Activated naive CD8-positive, alpha-beta T cell treated with anti-CD3 and anti-CD28 coated beads for 36 hours (primary cell): ENCODE measurements around the gene FLYWCH2. TPM values are rescaled to one million over a fixed set of nuclear protein-coding genes. Genes with fewer than 3 reads are reported as not detected.
"Not testable (repeated sequence)": the region's sequence is repeated elsewhere in the genome, so short reads cannot be mapped to it uniquely, and the experiment has no call there.

ENCODE experiments used
- DNase-seq: peaks from one replicate; pipeline ENCODE4 v3.0.0; 2021
- H3K27ac Mint-ChIP-seq: one replicate; pipeline ENCODE4 v1.8.0; 2022; ENCODE audit warnings: mild to moderate bottlenecking, moderate library complexity, mixed read lengths
- H3K27me3 Mint-ChIP-seq: one replicate; pipeline ENCODE4 v1.8.0; 2022; ENCODE audit warnings: mild to moderate bottlenecking, mixed read lengths
- H3K36me3 Mint-ChIP-seq: one replicate; pipeline ENCODE4 v1.8.0; 2021; ENCODE audit warnings: mild to moderate bottlenecking, mixed read lengths
- H3K4me1 Mint-ChIP-seq: one replicate; pipeline ENCODE4 v1.8.0; 2021; ENCODE audit warnings: mixed read lengths
- H3K4me3 Mint-ChIP-seq: one replicate; pipeline ENCODE4 v1.8.0; 2022; ENCODE audit warnings: mild to moderate bottlenecking, moderate library complexity, mixed read lengths
- H3K9me3 Mint-ChIP-seq: one replicate; pipeline ENCODE4 v1.8.0; 2022; ENCODE audit warnings: mixed read lengths
- total RNA-seq, 2 experiments: library from RNA; stranded (reverse); gene quantifications; one replicate each; pipeline ENCODE4 v1.2.3, GENCODE V29; 2021

The FLYWCH2 gene
- total RNA-seq, 2 experiments from 2014 or later, result 18.0 to 18.3 TPM

DNA sequence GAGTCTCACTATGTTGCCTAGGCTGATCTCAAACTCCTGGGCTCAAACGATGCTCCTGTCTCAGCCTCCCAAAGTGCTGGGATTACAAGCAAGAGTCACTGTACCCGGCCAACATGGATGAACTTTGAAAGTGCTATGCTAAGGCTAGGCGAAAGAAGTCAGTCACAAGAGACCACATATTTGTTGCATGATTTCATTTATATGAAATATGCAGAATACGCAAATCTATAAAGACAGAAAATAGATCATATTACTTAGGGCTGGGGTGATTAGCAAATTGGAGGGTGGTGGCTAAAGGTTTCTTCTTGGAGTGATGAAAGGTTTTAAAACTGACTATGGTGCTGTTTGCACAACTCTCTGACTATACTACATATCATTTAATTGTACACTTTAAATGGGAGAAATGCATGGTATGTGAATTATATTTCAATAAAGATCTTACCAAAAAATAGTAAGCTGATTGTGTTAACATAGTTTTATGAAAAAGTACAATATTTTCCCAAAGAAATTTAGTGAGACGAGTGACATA lies 27.5 kb downstream of the FLYWCH2 start:
- peaks cover 33% of the 10 kb centered on the region for H3K4me1 Mint-ChIP-seq
- H3K27me3 Mint-ChIP-seq, result no peaks in the 10 kb centered on the region
- no peak for DNase-seq
- H3K27ac Mint-ChIP-seq, result no peak overlapping the region
- peaks cover 2% of the 10 kb centered on the region for H3K9me3 Mint-ChIP-seq
- no peak overlapping the region for H3K4me3 Mint-ChIP-seq
- H3K36me3 Mint-ChIP-seq, result peaks cover 3% of the 10 kb centered on the region

DNA sequence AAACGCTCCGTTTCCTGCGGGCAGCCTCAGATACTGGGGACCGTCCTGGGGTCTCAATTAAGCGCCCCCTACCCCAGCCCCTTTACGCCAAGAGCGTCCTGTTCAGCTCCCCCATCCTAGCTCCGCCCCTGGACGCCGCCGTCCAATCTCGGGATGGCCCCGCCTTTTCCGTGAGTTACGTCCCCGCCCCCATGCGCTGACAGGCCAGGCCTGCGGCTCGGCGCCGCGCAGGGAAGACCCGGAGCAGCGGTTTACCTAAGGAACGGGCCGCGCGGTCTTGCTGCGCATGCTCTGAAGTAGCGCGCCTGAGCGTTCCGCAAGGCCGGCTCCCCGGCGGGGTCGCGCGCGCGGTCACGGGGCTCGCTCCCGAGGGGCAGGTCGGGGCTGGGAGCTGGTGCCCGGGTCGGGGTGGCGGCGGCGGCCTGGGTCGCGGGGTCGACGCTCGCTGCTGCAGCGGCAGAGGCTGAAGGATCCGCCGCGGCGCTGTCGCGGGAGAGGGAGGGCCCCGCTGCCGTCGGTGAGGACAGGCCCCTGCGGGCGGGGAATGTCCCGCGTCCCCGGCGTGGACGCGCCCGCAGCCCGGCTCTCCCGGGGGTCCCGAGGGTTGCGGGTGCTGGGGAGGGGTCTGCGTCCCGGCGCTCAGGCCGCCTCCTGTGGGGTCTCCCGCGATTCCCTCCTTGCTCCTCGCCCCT lies 28.8 kb downstream of the FLYWCH2 start, which contains the start of gene FLYWCH1:
TSS of gene FLYWCH1 (plus strand) at position 294 of the 692 bp plus-strand sequence. CDS start 17,755 bp downstream, outside the sequence.
- Mint-ChIP-seq H3K36me3 (peaks cover 3% of the 10 kb centered on the region), H3K4me3 (peak within 1 kb of the TSS; percentile 89), H3K27ac (peak within 1 kb of the TSS; percentile 81), H3K9me3 (no peaks in the 10 kb centered on the region), H3K4me1 (peaks cover 22% of the 10 kb centered on the region), H3K27me3 (no peaks in the 10 kb centered on the region)
- peak; percentile 99 for DNase-seq

DNA sequence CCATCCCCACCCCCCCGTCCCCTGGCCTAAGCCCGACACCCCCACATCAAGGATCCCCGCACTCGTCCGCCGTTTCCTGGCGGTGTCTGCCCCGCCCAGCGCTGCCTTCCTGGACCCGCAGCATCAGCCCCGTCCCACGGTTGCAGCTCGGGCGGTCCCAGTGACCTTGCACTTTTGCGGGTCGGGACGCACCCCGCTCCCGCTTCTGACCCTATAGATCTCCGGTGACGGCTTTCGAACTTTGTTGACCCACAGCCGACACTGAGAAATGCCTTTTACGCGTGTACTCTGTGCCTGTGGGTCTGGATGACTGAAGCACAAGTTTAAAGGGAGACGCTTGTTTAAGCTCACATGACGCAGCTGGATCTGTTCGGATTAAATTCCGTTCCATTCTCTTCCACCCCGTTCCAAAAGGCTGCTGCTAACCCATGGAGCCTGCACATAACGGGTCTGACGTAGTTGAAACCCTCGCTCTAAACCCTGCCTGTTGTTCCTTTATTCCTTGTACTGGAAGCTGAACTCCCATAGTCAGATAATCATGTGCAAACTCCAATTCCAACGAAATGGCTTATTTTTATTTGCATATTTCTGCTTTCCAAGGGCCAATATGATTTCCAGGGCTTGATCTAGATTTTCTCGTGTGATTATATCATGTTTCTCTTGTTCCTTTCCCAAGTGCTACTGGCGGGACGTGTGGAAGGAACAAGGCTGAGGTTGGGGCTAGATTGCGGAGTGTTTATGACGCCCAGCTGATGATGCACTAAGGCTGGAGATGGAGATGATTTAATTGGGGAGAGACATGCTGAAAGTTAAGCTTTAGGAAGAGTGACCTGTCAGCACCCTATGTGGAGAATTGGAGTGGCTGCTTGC lies 29.6 kb downstream of the FLYWCH2 start:
- H3K4me3 Mint-ChIP-seq, result peak overlapping the region; percentile 89
- peak; percentile 55 for DNase-seq
- no peaks in the 10 kb centered on the region for H3K9me3 Mint-ChIP-seq
- peak overlapping the region; percentile 81 for H3K27ac Mint-ChIP-seq
- peaks cover 18% of the 10 kb centered on the region for H3K4me1 Mint-ChIP-seq
- H3K27me3 Mint-ChIP-seq, result no peaks in the 10 kb centered on the region
- H3K36me3 Mint-ChIP-seq, result peaks cover 3% of the 10 kb centered on the region

DNA sequence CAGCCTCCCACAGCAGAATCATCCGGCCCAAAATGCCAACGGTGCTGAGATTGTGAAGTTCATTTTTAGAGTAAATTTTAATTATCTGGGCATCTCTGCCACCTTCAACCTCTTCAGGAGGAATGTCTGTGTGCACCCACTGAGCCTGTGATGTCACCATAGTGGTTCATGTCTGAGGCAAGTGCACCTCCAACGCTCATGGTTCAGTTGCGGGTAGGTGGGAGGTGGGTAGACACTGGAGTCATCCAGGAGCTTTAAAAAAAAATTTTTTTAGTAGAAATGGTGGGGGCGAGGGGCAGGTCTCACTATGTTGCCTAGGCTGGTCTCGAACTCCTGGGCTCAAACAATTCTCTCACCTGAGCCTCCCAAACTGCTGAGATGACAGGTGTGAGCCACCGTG lies 30.6 kb downstream of the FLYWCH2 start:
- H3K36me3 Mint-ChIP-seq, result peaks cover 3% of the 10 kb centered on the region
- peak overlapping the region; percentile 89 for H3K4me3 Mint-ChIP-seq
- no peak overlapping the region for H3K27ac Mint-ChIP-seq
- peaks cover 17% of the 10 kb centered on the region for H3K4me1 Mint-ChIP-seq
- no peaks in the 10 kb centered on the region for H3K9me3 Mint-ChIP-seq
- DNase-seq, result no peak
- no peaks in the 10 kb centered on the region for H3K27me3 Mint-ChIP-seq

DNA sequence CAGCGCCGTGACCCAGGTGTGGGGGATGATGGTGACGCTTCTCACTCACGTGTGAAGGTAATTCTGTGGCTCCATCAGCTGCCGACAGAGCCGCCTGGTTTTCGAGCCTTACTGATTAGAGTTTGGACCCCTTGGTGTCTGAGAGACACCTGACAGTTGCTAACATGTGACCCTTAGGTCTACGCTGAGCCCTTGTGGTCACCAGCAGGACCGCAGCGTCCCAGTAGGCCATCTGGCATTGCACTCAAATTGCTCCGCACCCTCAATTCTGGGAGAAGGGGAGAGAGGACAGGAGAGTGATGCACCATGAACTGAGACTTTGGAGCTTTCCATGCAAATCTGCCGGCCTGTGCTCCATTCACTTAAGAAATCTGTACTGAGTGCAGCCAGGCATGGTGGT lies 31.2 kb downstream of the FLYWCH2 start:
- peaks cover 5% of the 10 kb centered on the region for H3K36me3 Mint-ChIP-seq
- no peak for DNase-seq
- H3K27ac Mint-ChIP-seq, result no peak overlapping the region
- H3K4me1 Mint-ChIP-seq, result peaks cover 17% of the 10 kb centered on the region
- H3K9me3 Mint-ChIP-seq, result no peaks in the 10 kb centered on the region
- no peaks in the 10 kb centered on the region for H3K27me3 Mint-ChIP-seq
- H3K4me3 Mint-ChIP-seq, result no peak overlapping the region

DNA sequence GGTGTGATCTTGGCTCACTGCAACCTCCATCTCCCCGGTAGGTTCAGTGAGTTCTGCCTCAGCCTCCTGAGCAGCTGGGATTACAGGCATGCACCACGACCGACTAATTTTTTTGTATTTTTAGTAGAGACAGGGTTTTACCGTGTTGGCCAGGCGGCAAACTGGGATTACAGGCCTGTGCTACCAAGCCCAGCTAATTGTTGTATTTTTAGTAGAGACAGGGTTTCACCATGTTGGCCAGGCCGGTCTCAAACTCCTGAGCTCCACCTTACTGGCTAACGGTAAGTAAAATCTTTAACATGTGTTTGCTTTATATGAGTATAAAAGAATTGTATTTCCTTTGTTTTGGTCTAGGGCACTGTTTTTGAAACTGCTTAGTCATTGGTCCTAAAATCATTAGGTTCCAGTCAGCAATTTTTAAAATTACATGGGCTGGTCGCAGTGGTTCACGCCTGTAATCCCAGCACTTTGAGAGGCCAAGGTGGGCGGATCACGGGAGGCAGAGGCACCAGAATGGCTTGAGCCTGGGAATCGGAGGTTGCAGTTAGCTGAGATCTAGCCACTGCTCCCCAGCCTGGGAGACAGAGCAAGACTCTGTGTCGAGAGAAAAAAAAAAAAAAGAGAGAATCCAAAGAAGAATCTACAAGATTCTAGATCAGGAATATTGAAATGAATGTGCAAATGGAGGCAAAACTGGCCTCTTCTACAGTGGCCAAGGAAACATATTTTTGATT lies 32.3 kb downstream of the FLYWCH2 start:
- no peaks in the 10 kb centered on the region for H3K9me3 Mint-ChIP-seq
- H3K27me3 Mint-ChIP-seq, result no peaks in the 10 kb centered on the region
- no peak overlapping the region for H3K4me3 Mint-ChIP-seq
- H3K36me3 Mint-ChIP-seq, result peaks cover 11% of the 10 kb centered on the region
- no peak for DNase-seq
- peak overlapping the region; percentile 29 for H3K27ac Mint-ChIP-seq
- H3K4me1 Mint-ChIP-seq, result peaks cover 20% of the 10 kb centered on the region

DNA sequence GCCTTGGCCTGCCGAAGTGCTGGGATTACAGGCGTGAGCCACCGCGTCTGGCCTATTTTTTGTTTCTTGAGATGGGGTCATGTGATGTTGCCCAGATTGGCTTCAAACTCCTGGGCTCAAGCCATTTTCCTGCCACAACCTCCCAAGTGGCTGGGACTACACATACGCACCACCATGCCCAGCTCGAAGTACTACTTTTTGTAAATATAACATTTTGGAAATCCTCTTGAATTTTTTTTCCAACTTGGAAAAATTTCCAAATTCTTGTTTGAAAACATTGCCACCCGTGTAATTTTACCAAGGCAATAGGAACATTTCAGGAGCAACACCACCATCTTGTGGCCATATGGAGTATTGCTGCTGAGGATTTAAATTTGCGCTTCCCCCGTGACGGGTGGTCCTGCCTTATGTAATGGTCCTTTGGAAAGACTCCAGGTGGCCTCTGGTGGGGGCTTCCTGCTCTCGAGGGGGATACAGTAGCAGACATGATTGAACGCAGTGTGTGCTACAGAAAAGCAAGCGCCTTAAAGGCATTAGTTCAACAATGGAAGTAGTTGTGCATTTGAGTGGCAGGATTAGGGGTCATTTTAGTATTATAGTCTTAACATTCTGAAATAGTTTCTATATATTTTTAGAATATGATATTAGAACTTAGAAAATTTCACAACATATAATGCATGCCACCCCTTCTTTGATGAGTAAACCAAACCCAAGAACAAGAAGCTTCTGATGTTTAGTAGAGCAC lies 36.7 kb downstream of the FLYWCH2 start:
- Mint-ChIP-seq H3K9me3 (no peaks in the 10 kb centered on the region), H3K4me3 (no peak overlapping the region), H3K27me3 (no peaks in the 10 kb centered on the region), H3K27ac (no peak overlapping the region), H3K36me3 (peaks cover 8% of the 10 kb centered on the region), H3K4me1 (peaks cover 4% of the 10 kb centered on the region)
- DNase-seq, result peak; percentile 59

DNA sequence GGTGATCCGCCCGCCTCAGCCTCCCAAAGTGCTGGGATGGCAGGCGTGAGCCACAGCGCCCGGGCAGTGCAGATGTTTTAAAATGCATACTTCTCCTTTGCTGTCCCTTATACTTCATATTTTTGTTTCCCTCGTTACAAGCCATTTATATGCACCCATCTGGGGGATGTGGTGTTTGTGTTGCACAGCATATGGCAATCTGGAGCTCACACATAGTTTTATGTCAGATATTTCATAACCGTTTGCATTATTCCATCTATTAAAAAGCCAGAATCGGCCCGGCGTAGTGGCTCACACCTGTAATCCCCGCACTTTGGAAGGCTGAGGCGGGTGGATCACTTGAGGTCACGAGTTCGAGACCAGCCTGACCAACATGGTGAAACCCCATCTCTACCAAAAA lies 40.5 kb downstream of the FLYWCH2 start:
- H3K4me3 Mint-ChIP-seq, result no peak overlapping the region
- H3K4me1 Mint-ChIP-seq, result peaks cover 7% of the 10 kb centered on the region
- H3K36me3 Mint-ChIP-seq, result peaks cover 8% of the 10 kb centered on the region
- no peak overlapping the region for H3K27ac Mint-ChIP-seq
- no peaks in the 10 kb centered on the region for H3K9me3 Mint-ChIP-seq
- no peak for DNase-seq
- H3K27me3 Mint-ChIP-seq, result no peaks in the 10 kb centered on the region

DNA sequence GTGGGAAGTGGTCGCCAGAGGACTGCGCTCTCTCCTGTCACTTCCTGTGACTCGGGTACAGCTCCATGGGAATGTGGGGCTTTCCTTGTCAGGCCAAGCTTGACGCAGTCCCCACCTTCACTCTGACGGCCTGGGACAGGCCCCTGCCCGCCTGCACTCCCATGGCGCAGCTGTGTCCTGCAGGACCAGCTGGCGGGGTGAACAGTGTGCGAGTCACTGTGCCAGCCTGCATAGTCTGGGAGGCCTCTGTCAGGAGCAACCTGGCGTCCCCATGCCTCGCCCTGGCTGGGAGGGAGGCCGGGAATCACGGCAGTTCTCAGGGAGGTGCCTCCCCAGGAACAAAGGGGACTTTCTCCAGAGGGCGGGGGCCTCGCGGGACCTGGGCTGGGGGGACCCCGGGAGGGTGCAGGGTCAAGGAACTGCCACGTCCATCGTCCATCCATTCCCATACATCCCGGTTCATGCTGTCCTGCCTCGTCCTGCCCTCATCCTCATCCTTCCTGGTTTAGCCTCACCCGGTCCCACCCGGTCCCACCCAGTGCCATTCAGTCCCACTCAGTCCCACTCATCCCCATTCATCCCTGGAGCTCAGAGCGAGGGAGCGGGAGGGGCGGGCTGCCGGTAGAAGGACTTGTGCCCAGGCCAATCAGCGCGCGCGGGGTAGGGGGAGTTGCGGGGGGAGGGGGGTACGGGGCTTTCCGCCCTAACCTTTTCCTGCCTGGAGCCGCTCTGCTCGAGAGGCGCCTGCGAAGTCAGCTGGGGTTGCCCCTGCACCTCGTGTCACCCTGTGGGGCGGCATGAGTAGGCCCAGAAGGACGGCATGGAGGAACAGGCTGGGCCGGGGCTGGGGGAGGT lies 42.1 kb downstream of the FLYWCH2 start:
- H3K36me3 Mint-ChIP-seq, result no peaks in the 10 kb centered on the region
- H3K4me1 Mint-ChIP-seq, result peaks cover 4% of the 10 kb centered on the region
- H3K4me3 Mint-ChIP-seq, result no peak overlapping the region
- H3K27ac Mint-ChIP-seq, result no peak overlapping the region
- H3K9me3 Mint-ChIP-seq, result no peaks in the 10 kb centered on the region
- no peak for DNase-seq
- H3K27me3 Mint-ChIP-seq, result no peaks in the 10 kb centered on the region

DNA sequence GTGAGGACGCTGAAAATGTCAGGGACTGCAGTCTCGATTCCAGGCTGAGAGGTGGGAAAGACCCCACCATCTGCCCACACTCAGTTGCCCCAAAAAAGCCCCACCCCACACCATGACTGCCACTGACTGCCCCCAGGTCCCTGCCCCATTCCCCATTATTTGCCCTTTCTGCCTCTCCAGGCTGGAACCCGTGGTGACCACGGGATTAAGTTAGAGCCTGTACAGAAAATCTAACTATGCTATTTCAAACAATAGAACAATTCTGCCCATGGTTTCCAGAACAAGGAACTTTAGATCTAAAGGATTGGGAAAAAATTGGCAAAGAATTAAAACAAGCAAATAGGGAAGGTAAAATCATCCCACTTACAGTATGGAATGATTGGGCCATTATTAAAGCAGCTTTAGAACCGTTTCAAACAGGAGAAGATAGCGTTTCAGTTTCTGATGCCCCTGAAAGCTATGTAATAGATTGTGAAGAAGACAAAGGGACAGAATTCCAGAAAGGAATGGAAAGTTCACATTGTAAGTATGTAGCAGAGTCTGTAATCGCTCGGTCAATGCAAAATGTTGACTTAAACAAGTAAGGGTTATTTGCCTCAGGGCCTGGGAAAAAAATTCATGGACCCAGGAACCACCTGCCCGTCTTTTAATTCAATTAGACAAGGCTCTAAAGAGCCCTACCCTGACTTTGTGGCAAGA lies 43.1 kb downstream of the FLYWCH2 start:
- Mint-ChIP-seq H3K27me3 (no peaks in the 10 kb centered on the region), H3K36me3 (no peaks in the 10 kb centered on the region), H3K9me3 (no peaks in the 10 kb centered on the region), H3K4me1 (peaks cover 4% of the 10 kb centered on the region), H3K4me3 (no peak overlapping the region), H3K27ac (no peak overlapping the region)
- DNase-seq, result no peak

DNA sequence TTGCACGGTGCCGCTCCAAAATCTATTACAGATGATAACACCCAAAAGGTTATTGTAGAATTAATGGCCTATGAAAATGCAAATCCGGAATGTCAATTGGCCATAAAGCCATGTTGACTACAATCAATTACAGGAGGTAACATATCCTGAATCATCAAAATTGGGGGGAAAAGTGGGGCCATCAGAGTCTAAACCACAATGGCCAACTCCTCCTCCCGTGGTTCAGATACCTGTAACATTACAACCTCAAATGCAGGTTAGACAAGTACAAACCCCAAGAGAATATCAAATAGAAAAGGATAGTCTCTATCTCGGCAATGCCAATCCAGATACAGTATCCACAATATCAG lies 43.6 kb downstream of the FLYWCH2 start:
- H3K36me3 Mint-ChIP-seq, result no peaks in the 10 kb centered on the region
- no peak overlapping the region for H3K27ac Mint-ChIP-seq
- peaks cover 4% of the 10 kb centered on the region for H3K4me1 Mint-ChIP-seq
- H3K4me3 Mint-ChIP-seq, result peak overlapping the region; percentile 4
- H3K9me3 Mint-ChIP-seq, result no peaks in the 10 kb centered on the region
- no peak for DNase-seq
- H3K27me3 Mint-ChIP-seq, result no peaks in the 10 kb centered on the region

DNA sequence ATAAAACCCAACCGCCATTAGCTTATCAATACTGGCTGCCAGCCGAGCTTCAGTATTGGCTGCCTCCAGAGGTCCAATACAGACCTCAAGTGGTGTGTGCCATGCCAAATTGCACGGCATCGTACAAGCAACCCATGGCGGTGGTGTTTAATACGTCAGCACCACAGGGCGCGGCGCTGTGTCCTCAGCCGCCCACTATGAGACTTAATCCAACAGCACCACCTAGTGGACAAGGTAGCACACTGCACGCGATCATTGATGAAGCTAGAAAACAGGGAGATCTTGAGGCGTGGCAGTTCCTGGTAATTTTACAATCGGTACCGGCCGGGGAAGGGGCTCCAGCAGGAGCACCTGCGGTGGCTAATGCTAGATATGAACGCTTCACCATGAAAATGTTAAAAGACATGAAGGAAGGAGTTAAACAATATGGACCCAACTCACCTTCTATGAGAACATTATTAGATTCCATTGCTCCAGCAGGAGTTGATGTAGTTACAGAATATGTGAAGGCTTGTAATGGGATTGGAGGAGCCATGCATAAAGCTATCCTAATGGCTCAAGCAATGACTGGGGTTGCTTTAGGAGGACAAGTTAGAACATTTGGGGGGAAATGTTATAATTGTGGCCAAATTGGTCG lies 44.1 kb downstream of the FLYWCH2 start:
- H3K4me1 Mint-ChIP-seq, result peaks cover 4% of the 10 kb centered on the region
- H3K9me3 Mint-ChIP-seq, result no peaks in the 10 kb centered on the region

DNA sequence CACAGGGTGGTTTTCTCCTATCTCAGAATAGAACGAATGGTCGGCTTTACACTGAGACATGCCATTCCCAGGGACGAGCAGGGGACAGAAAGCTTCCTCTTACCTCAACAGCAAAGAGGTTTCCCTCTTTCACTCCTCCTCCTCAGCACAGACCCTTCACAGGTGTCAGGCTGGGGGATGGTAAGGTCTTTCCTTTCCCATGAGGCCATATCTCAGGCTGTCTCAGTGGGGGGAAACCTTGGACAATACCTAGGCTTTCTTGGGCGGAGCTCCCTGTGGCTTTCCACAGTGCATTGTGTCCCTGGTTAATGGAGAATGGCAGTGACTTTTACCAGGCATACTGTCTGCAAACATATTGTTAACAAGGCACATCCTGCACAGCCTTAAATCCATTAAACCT lies 45.1 kb downstream of the FLYWCH2 start:
- not testable (repeated sequence) for H3K9me3 Mint-ChIP-seq, H3K4me1 Mint-ChIP-seq, H3K27me3 Mint-ChIP-seq, H3K36me3 Mint-ChIP-seq, DNase-seq, H3K4me3 Mint-ChIP-seq, H3K27ac Mint-ChIP-seq

More for the DNA sequence above, 44.1 kb downstream of the FLYWCH2 start:
- Mint-ChIP-seq H3K27ac (no peak overlapping the region), H3K36me3 (no peaks in the 10 kb centered on the region), H3K27me3 (no peaks in the 10 kb centered on the region), H3K4me3 (peak overlapping the region; percentile 4)
- peak; percentile 82 for DNase-seq
